ENCODE results near the gene KLK11. TPM values are rescaled to one million over a fixed set of nuclear protein-coding genes. Genes with fewer than 3 reads are reported as not detected.

KLK11 gene
- total RNA-seq, 1 experiment from 2014 or later, result not detected

DNA sequence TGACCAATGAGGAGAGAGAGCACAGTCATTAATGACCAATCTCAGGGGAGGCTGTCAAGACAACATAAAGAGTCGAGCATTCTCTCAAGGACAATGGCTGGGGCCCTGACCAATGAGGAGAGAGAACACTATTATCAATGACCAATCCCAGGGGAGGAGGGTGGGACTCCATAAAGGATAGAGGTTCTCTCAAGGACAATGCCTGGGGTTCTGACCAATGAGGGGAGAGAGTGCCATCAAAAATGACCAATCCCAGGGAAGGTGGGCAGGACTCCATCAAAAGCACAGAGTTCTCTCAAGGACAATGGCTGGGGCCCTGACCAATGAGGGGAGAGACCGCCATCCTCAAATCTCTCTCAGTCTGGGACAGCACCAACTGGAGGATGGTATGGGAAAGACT, 3.3 kb upstream of the KLK11 start:
- DNase-seq (ENCODE audit: low spot score), result no peak

DNA sequence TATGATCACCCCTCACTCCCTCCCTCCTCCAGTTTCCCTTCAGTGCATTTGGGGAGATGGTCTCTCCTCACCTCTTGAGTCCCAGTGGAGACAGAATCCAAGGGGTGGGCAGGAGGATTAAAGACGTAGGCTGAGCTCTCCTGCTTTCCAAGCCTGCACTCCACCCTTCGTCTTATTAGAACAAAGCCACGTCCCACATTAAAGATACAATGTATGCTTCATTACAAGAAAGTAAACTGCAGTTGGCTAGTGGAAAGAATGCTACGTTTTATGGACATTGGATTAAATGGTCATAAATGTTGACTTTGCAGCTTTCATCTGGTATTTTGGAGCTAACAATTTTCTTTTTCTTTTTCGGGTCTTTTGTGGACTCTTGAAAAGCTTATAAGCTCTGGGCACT, 1.5 kb upstream of the KLK11 start:
- no peak for DNase-seq (ENCODE audit: low spot score)

DNA sequence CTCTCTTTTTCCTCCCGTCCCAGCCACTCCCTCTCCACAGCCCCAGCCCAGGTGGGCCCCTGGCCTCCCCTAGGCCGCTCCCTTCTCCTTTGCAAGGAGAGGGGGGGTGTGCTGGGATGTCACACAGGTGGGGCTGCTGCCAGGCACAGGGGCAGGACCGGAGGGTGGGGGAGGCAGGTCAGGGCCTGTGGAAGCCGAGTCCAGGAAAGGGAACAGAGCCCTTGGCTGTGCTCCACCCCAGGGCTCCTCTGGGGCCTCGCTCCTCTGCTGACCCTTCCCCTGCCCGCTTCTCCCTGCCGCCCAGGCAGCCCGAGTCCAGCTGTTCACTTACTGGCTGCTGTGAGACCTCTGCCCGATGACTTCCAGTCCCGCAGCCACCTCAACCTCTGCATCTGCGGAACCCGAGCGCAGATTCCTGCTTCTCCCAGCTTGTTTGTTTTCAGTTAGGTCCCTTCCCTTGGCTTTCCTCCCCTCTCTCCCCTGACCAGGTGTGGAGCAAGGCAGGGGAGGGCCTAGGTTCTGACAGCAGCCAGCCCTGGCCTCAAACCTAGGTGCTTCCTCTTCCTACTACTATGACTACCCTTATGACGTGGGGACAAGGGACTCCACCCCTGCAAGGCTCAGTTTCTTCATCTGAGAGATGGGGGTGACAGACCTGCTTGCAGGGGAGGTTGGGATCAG, 850 bp upstream of the KLK11 start:
- DNase-seq (ENCODE audit: low spot score), result no peak

DNA sequence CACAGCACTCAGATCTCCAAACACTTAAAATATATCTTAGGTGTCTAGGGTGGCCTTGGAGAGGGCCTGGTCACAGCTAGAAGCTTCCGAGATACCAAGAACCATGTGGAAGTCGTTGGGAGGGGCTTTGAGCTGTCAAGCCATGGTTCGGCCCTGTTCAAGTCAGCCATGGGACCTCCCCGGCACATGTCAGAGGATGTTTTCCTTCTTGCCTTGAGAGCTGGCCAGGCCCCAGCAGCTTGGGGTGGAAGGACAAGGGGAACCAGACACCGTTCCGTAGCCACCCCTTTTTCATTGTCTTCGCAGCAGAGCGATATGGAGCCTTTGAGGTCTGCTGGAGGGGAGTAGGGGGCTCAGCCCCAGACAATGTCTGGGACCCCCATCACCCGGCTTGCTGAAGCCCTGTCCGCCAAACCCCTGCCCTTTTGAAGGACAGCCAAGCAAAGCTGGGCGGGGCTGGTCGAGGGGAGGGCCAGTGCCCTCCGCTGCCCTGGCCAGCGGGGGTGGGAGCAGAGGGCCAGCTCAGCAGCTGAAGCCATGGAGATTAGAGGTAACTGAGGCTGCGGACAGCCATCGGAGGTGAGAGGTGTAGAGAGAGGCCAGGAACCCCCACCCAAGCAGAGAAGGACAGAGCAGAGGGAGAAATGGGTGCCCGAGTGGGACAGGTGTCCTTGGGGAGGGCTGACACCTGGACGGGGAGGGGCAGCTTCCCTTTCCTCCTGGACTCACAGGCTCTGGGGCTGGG, 435 bp downstream of the KLK11 start:
- DNase-seq (ENCODE audit: low spot score), result no peak

DNA sequence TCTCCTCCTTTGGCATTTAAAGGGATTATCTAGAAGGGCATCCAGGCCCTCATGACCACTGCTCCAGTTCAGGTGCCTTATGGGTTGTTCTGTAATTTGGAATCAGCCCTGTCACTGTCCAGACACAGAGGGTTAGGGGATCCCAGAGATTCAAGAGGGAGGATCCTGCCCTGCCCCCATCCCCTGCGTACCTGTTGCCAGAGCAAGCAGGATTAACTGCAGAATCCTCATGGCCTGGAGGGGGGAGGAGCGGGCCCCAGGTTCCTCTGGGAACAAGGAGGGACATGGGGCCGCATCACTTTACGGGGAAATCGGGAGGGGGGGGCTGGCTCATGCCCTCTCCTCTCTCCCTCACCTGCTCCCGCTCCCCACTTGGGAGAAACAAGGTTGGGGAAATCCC, 1.0 kb downstream of the KLK11 start:
- DNase-seq (ENCODE audit: low spot score), result no peak

DNA sequence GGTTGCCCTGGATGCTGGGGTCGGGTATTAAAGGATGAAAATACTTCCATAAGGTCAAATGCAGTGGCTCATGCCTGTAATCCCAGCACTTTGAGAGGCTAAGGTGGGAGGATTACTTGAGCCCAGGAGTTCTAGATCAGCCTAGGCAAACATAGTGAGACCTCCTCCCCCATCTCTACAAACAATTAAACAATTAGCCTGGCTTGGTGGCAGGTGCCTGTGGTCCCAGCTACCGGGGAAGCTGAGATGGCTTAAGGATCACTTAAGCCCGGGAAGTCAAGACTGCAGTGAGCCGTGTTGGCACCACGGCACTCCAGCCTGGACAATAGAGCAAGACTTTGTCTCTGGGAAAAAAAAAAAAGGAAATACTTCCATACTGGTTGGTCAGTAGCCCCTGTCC, 1.5 kb downstream of the KLK11 start:
- no peak for DNase-seq (ENCODE audit: low spot score)

DNA sequence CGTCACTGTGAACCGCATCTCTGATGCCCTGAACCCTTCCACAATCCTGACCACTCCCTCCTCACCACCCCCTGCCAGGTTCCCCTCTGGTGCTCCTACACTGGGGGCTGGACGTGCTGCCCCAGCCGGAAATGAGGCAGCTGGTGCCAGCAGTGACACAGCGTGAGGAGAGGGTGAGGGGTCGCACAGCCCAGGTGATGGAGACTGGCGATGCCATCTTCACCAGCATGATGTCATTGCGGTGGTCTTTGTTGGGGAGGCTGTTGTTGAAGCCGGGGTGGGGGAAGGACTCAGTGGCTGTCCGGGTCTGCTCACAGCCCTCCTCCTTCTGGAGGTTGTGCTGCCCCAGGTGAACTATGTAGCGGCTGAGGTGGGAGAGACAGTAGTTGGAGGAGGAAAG, 2.5 kb downstream of the KLK11 start:
- no peak for DNase-seq (ENCODE audit: low spot score)

DNA sequence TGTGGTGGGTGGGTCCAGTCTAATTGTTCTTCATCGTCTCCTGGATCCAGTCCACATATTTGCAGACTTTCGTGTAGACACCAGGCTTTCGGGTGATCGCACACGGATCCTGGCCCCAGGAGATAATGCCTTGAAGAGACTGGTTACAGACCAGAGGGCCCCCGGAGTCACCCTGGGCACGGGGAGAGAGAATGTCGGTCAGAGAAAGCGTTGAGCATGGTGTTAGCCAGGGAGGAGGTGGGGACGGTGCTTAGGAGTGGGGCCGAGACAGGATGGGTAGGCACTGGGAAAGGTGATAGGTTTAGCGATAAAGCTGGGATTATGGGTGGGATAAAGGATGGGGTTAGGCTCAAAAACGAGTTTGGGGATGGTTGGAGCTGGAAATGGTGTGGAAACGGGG, 3.9 kb downstream of the KLK11 start:
- no peak for DNase-seq (ENCODE audit: low spot score)

DNA sequence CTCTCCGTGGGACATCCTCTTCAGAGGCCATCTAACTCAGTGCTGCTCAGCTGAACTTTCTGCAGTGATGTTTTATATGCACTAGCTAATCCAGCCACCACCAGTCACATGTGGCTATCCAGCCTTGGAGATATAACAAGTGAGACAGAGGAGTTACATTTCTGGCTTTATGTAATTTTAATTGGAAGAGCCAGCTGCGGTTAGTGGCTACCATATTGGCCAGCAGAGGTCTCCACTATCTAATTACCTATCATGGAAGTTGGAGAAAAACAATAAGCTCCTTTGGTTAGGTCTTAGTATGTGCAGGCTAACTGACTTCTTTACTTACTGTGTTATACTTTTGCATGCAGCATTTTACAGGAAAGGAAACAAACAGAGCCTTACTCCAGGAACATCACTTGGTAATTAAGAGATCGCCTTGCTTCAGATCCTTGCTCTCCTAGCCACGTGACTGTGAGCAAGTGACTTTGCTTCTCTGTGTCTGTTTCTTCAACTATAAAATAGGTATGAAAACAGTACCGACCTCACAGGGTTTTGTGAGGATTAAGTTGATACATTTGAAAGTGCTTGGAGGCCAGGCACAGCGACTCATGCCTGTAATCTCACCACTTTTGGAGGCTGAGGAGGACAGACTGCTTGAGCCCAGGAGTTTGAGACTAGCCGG, 5.3 kb downstream of the KLK11 start:
- DNase-seq (ENCODE audit: low spot score), result peak; percentile 45

DNA sequence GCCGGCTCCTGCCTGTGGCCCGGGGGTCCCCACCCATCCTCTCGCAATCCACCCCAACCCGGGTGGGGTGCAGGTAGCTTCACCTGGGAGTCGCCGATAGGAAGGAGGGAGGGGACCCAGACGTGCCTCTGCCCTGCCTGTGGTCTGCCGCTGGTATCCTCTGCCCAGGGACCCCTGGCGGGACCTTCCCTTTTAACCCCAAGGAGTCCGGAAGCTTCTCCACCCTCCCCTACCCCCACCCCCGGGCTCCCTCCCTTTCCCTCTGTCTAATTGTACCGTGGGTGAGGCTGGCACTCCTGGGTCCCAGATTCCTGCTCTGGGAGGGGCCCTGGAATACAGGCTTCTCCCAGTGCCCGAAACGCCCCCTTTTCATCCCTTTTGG, 6.9 kb downstream of the KLK11 start, which contains the start of gene KLK10:
KLK10 (minus strand) TSS at position 166 of the 382 bp plus-strand sequence. CDS start 579 bp downstream, outside the sequence.
- DNase-seq (ENCODE audit: low spot score), result no peak

DNA sequence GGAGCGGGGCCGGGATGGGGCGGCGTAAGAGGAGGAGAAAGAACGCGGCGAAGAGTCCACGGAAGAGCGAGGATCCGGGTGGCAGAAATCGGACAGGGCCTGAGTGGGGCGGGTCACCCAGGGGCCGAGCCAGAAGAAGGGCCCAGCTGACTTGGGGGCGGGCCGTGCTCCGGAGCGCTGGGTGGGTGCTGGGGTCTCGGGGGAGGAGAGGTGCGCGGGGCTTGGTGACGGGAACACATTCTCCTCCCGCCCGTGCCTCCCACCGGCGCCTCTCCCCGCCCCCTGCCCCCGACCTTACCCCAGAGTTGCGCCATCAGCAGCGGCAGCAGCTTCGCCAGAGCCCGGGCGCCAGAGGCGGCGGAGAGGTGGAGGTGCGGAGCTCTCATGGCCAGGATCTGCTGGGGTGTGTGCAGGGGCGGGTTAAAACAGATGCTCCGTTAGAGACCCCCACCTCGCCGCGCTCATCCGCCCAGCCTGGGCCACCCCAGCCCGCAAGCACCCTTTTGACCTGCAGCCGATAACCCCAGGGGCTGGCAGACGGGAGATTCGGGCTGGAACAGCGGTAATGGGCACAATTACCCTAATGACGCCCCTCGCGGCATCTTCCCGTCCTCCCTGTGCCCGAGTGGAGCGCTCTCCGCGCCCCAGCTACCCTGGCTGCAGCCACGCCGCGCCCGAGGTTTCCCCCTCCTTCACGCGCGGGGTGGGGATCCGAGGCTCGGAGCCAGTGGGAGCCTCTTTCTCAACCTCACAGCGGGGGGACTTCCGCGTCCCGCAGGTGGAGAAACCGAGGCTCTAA, 7.5 kb downstream of the KLK11 start:
- DNase-seq (ENCODE audit: low spot score), result no peak

DNA sequence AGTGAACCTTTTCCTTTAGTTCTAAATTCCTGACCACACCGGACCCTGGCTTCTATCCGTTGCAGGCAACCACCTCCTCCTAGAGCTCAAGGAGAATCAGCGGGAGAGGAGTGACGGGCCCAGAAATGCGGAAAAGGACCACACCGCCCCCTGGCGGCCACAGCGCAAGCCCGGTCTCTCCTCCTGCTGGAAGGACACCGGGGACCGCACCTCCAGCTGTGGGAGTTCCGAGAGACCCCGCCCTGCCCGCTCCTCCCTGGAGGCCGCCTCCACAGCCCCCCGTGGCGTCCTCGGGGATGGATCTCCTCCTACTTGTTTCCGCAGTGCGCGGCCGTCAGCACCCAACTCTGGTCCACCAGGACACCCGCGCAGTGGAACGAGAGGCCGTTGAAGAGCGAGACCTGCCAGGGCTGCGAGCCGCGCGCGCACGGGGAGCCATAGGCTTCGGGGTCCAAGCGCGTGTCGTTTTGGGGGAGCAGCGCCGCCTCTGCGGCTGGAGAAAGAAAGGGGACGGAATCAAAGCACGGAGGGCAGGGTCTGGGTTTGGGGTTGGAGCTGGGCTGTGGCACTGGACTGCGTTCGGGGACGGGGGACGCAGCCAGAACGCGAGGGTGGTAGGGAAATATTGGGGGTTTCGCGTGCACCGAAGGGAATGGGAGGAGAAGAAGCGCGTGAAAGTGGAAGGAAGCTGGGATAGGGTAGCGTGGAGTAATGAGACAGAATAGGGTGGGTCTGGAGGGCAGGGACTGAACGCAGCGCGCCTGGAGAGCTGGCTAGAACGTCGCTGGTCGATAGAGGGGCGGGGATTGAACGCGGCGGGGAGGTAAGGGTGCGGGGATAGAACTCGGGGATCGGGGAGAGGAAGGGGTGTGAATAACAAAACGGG, 9.4 kb downstream of the KLK11 start:
- no peak for DNase-seq (ENCODE audit: low spot score)

DNA sequence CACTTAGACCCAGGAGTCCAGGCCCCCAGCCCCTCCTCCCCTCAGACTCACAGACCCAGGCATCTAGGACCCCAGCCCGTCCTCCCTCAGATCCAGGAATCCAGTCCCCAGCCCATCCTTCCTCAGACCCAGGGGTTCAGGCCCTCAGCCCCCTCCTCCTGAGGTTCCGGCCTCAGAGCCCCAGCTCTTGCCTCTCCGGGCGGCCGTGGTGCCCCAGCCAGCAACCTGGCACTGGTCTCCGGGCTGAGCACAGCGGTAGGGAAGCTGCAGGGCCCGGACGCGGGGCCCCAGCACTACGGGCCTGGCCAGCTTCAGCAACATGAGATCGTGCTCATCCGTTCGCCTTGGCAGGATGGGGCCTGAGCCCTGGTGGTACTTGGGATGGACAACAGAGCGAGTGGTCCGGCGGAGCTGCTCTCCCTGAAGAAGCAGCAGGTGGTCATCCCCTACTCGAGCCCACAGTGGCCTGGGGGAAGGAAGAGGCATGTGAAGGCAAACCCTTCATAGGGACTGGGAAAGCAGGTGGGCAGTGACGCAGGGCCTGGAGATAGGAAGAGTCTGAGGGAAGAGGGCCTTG, 10.6 kb downstream of the KLK11 start:
- DNase-seq (ENCODE audit: low spot score), result no peak

DNA sequence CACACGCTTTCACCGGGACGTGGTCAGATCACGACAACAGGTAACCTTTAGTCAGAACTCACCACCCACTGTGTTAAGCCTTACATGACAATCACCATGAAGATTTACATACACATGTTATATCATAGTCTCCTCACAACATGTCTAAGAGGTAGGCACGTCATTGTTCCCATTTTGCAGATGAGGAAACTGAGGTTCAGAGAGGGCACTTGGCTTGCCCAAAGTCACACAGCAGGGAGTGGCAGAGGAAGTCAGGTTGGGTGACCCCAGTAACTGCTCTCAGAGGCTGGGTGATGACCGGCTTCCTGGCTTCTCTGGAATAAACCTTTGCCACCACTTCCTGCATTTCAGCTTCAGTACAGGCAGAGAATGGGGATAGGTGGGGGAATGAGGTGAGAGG, 12.2 kb downstream of the KLK11 start:
- no peak for DNase-seq (ENCODE audit: low spot score)

DNA sequence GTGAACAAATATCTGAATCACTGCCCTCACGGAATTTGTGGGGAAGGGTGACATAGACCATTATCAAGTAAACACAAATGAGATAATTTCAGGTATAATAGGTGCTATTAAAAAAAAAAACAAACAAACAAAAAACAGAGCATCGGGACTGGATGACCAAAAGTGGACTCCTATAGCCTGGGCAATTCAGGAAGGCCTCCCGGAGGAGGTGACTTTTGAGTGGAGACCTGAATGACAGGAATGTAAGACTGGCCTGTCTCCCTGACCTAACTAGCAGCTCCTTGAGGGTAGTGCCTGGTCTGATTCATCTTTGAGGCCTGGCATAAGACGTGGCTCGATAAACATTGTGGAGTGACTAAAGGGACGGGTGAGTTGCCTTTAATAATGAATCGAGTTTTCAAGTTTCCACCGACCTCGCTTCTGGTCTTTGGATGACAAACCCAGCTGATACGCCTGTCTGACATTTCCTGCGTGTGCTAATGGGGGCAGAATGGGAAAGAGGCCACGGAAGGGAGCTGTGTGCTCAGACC, 13.7 kb downstream of the KLK11 start:
- no peak for DNase-seq (ENCODE audit: low spot score)

DNA sequence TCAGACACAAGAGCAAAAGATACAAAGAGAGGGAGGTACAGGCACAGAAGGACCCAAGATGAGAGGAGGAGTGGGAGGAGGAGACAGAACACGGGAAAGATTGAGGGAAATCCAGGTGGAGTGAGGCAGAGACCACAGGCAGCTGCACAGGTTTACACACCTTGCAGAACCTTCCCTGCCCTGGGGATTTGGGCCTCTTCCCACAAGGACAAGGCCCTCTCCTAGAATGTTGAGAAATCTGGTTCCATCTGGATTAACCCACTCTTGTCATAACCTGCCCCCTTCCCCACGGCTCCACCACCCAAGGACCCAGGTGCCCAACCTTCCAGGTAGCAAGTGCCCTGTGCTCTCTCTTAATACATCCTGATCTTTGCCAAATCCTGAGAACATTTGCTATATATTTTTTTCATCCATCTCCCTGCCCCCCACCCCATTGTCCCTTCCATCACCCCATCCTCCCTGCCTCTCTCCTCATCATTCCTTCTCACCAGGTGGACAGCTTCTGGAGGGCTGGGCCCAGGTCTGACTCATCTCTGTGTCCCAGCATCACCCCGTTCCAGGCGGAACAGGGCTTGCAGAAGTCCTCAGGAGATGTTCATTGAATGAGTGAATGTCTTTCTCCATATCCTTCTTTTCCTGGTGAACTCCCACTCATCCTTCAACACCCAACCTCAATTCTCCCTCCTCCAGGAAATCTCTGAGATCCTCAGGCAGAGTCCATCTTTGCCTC, 16.2 kb downstream of the KLK11 start:
- no peak for DNase-seq (ENCODE audit: low spot score)

DNA sequence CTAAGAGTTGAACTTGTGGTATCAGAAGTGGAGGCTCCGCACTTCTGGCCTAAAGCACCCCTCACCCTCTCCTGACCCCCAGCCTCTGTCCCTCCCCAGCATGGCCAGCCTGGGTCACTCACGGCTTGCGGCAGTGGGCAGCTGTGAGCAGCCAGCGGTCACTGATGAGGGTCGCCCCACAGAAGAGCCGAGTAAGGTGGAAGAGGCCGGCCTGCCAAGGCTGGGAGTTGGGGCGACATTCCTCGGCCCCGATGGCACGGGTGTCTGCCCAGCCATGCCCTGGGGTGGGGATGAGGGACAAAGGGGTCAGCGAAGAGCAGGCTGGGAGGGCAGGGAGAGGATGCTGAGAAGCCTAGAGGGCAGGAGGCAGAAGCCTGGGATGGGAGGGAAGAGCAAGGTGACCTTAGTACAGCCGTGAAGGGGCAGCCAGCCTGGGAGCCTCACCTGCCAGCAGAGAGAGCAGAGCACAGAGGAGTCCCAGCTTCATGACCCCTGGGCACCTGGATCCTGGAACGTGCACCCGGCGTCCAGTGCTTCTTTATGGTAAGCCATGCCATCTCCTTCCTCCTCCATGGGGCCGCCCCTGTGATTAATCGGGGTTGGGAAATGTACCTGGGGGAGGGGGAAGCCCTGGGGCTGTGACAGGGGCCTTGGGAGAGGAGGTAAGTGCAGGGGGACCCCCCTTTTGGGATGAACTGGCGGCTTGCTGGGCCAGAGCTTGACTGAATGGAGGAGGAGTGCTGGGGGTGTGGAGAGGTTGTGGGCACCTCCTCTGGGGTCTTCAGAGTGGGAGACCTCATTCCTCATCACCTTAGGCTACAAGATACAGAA, 17.1 kb downstream of the KLK11 start:
- no peak for DNase-seq (ENCODE audit: low spot score)

DNA sequence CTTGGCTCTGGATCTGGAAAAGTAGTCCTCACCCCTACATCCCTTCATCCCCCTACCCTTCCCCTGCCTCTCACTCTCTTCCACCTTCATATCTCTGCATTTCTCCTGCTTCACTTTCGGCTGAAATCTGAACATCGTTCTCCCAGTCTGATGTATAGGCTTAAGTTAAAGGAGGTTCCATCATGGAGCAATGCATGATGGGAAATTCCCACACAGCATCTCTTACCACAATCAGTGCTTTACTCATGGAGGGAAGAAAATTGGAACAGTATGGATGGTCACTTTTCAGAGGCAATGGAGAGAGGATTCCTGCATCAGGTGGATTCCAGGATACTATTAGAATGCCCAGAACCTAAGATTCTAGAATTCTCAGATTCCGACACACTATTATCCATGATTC, 18.9 kb downstream of the KLK11 start:
- no peak for DNase-seq (ENCODE audit: low spot score)

DNA sequence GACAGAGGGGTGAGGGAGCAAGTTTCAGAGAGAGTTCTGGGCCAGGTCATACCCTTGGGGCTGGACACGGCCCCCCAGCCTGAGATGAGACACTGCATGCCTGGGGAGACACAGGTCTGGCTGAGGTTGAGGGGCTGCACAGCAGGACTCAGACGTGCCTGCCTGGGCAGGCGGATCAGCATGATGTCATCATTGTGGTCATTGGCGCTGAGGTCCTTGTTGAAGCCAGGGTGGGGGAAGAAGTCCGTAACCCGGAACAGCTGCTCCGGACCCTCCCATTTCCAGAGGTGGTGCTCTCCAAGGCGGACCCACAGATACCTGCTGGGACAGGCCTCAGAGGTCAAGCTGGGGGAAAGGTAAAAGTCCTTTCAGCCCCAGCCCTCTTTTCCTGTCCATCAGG, 20.0 kb downstream of the KLK11 start:
- DNase-seq (ENCODE audit: low spot score), result no peak
